ENCODE measurements around the gene RPS25. TPM values are rescaled to one million over a fixed set of nuclear protein-coding genes. Genes with fewer than 3 reads are reported as not detected.
"Not testable (repeated sequence)": the region's sequence is repeated elsewhere in the genome, so short reads cannot be mapped to it uniquely, and the experiment has no call there.

Gene RPS25
- total RNA-seq = 1,000 to 10,000 TPM; 1,252 to 2,859 (median 1,930) TPM

GRCh38 chr11:119018074-119018938, at the start of gene RPS25, which contains the start of gene TRAPPC4:
Gene RPS25, minus strand, starts transcription at chr11:119018343. Its CDS starts 59 bp downstream, at chr11:119018284.
Gene TRAPPC4, plus strand, starts transcription at chr11:119018766. Its CDS starts 30 bp downstream, at chr11:119018796.
- peak; percentile 96 to 99 for DNase-seq (ENCODE audit: low spot score in 2 of 2)
- intact Hi-C loops (cut with DNase I; ENCODE audit: low total_unique reads) = no loop called here
- WGBS, 2 donors = 0% methylated on average over 63 of the region's 63 CpGs
- no peak for TF ChIP-seq POLR2A (IDR thresholded peaks at IDR 0.05)
- TF ChIP-seq, protein P1, sequence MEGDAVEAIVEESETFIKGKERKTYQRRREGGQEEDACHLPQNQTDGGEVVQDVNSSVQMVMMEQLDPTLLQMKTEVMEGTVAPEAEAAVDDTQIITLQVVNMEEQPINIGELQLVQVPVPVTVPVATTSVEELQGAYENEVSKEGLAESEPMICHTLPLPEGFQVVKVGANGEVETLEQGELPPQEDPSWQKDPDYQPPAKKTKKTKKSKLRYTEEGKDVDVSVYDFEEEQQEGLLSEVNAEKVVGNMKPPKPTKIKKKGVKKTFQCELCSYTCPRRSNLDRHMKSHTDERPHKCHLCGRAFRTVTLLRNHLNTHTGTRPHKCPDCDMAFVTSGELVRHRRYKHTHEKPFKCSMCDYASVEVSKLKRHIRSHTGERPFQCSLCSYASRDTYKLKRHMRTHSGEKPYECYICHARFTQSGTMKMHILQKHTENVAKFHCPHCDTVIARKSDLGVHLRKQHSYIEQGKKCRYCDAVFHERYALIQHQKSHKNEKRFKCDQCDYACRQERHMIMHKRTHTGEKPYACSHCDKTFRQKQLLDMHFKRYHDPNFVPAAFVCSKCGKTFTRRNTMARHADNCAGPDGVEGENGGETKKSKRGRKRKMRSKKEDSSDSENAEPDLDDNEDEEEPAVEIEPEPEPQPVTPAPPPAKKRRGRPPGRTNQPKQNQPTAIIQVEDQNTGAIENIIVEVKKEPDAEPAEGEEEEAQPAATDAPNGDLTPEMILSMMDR (IDR thresholded peaks at IDR 0.05) = no peak
- H3K4me3 ChIP-seq (ENCODE audit: low read depth, poor library complexity, severe bottlenecking) = peak within 1 kb of the TSS; percentile 93

DNA sequence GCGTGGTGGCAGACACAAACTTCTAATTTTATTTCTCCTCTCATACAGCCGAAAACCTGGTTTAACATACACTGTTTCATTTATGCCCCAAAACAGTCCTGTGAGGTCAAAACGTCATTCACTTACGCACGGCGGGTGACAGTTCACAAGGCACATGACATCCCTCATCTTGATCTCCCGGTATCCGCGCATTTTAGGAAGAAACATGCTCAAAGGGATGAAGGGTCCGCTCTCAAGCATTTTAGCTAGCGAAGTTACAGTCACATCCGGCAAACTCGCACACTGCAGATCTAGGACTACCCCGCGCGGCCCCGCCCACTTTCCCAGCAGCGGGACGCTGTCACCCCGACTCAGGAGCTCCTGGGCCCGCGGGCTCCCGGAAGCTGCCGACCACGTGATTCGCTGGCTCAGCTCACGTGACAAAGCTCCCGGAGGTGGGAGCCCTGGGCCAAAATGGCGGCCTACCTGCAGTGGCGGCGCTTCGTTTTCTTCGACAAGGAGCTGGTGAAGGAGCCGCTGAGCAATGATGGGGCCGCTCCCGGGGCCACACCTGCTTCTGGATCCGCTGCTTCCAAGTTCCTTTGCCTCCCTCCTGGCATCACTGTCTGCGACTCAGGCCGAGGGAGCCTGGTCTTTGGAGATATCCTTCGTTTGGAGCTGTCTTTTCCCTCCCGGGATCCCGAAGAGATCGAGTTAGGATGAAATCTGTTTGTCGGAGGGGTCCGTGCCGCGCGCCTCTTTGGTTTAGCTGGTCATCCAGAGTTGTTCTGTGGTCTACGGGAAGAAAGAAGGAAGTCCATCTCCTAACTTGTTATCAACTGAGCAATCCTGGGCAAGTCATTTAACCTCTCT, 49.5 kb upstream of the RPS25 start, which contains the start of gene VPS11:
Gene VPS11, plus strand, starts transcription at position 448 of the 852 bp plus-strand sequence. Its CDS starts 6 bp downstream, at position 454.
- peak within 1 kb of the TSS; percentile 94 for H3K4me3 ChIP-seq (ENCODE audit: low read depth, poor library complexity, severe bottlenecking)
- WGBS, 2 donors = 0 to 1% methylated on average over 39 to 49 of the region's 49 CpGs
- TF ChIP-seq, protein P1 (IDR thresholded peaks at IDR 0.05) = no peak
- peak in 1 of 2 donors; percentile 10 for TF ChIP-seq POLR2A (IDR thresholded peaks at IDR 0.05)
- intact Hi-C loops (cut with DNase I; ENCODE audit: low total_unique reads) = no loop called here
- DNase-seq (ENCODE audit: low spot score in 2 of 2) = peak; percentile 98 to 100

- TF ChIP-seq, protein P1 (IDR thresholded peaks at IDR 0.05) = no peak
- TF ChIP-seq POLR2A (IDR thresholded peaks at IDR 0.05) = no peak
- no peak for DNase-seq (ENCODE audit: low spot score in 2 of 2)
- intact Hi-C loops (cut with DNase I; ENCODE audit: low total_unique reads) = no loop called here
- H3K4me3 ChIP-seq (ENCODE audit: low read depth, poor library complexity, severe bottlenecking) = no peak overlapping the region
- WGBS, 2 donors = 67% methylated on average over 4 of the region's 4 CpGs
Measured at GRCh38 chr11:119065369-119065768, 47.2 kb upstream of the RPS25 start.

DNA sequence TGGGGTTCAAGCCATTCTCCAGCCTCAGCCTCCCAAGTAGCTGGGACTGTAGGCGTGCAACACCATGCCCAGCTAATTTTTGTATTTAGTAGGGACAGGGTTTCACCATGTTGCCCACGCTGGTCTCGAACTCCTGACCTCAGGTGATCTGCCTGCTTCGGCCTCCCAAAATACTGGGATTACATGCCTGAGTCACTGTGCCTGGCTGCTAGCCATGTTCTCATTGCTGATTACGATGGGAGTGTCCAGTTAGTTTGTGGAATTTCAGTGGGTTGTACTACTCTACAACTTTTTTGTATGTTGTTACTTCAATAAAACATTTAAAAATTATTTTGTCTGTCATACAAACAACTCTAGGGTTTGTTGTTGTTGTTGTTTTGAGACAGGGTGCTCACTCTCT, 44.6 kb upstream of the RPS25 start:
- no peak overlapping the region for H3K4me3 ChIP-seq (ENCODE audit: low read depth, poor library complexity, severe bottlenecking)
- no peak for TF ChIP-seq POLR2A (IDR thresholded peaks at IDR 0.05)
- TF ChIP-seq, protein P1 (IDR thresholded peaks at IDR 0.05) = no peak
- no peak for DNase-seq (ENCODE audit: low spot score in 2 of 2)
- intact Hi-C loops (cut with DNase I; ENCODE audit: low total_unique reads) = no loop called here
- WGBS, 2 donors = 47 to 71% methylated on average over 5 of the region's 5 CpGs

DNA sequence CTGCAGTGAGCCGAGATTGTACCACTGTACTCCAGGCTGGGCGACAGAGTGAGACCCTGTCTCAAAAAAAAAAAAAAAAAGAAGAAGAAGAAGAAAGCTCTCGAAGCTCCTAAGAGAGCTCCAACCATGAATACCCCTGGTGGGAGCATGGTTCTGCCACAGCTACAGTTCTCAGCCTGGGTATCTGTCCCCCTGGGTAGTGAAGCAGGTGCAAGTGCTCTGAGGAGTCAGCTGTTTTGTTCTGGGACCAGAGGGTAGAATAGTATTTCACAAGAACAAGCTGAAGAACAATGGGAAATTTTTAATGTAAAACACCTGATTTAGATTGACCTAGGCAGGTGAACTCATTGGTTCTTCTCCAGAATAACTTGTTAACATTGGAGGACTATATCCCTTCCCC, 43.1 kb upstream of the RPS25 start:
- WGBS, 2 donors = 90 to 95% methylated on average over 3 of the region's 3 CpGs
- intact Hi-C loops (cut with DNase I; ENCODE audit: low total_unique reads) = no loop called here
- no peak overlapping the region for H3K4me3 ChIP-seq (ENCODE audit: low read depth, poor library complexity, severe bottlenecking)
- DNase-seq (ENCODE audit: low spot score in 2 of 2) = no peak
- TF ChIP-seq POLR2A (IDR thresholded peaks at IDR 0.05) = no peak
- TF ChIP-seq, protein P1 (IDR thresholded peaks at IDR 0.05) = no peak

GRCh38 chr11:119059128-119059527, 41.0 kb upstream of the RPS25 start:
- 69 to 93% methylated on average over 3 to 23 of the region's 35 CpGs for WGBS, 2 donors
- H3K4me3 ChIP-seq (ENCODE audit: low read depth, poor library complexity, severe bottlenecking); DNase-seq (ENCODE audit: low spot score in 2 of 2); intact Hi-C loops (cut with DNase I; ENCODE audit: low total_unique reads): not testable (repeated sequence)

Measured in lower leg skin (tissue), 4 donors.